SKM-1 treated with dmso at 0.1 percent for 144 hours (cell line): ENCODE results near the gene TECPR2.
A peak's percentile ranks its signal among the peaks of the same experiment; 100 is the strongest.
"Not testable (repeated sequence)": the region's sequence is repeated elsewhere in the genome, so short reads cannot be mapped to it uniquely, and the experiment has no call there.

Source experiments
- DNase-seq: peaks from one replicate; lab custom pipeline; 2025; ENCODE audit not compliant: unreplicated experiment; lab: John Stamatoyannopoulos, UW

The TECPR2 gene

GRCh38 chr14:102333795-102334705 lies 28.7 kb upstream of the TECPR2 start:
- DNase-seq = no peak

- DNase-seq = no peak
Observed at GRCh38 chr14:102335163-102335562, 27.6 kb upstream of the TECPR2 start.

- DNase-seq = no peak
Observed at GRCh38 chr14:102338724-102339123, 24.0 kb upstream of the TECPR2 start.

GRCh38 chr14:102341566-102341965 lies 21.2 kb upstream of the TECPR2 start:
- no peak for DNase-seq

- no peak for DNase-seq
Observed at GRCh38 chr14:102342238-102342637, 20.5 kb upstream of the TECPR2 start.

- DNase-seq = no peak
Observed at GRCh38 chr14:102344084-102344483, 18.7 kb upstream of the TECPR2 start.

GRCh38 chr14:102344485-102344884 lies 18.3 kb upstream of the TECPR2 start:
- no peak for DNase-seq

GRCh38 chr14:102345232-102345631 lies 17.5 kb upstream of the TECPR2 start:
- DNase-seq = no peak

- no peak for DNase-seq
Observed at GRCh38 chr14:102346645-102347044, 16.1 kb upstream of the TECPR2 start.

- DNase-seq = no peak
Observed at GRCh38 chr14:102348376-102348775, 14.4 kb upstream of the TECPR2 start.

- no peak for DNase-seq
Observed at GRCh38 chr14:102351023-102351422, 11.7 kb upstream of the TECPR2 start.

GRCh38 chr14:102351593-102351992 lies 11.1 kb upstream of the TECPR2 start:
- not testable (repeated sequence) for DNase-seq

- no peak for DNase-seq
Observed at GRCh38 chr14:102352213-102352612, 10.5 kb upstream of the TECPR2 start.

GRCh38 chr14:102353126-102353619 lies 9.6 kb upstream of the TECPR2 start:
- no peak for DNase-seq

GRCh38 chr14:102356280-102356679 lies 6.5 kb upstream of the TECPR2 start:
- DNase-seq = no peak

- DNase-seq = no peak
Observed at GRCh38 chr14:102359341-102359740, 3.4 kb upstream of the TECPR2 start.

- no peak for DNase-seq
Observed at GRCh38 chr14:102360388-102360787, 2.4 kb upstream of the TECPR2 start.

GRCh38 chr14:102362084-102362483 lies 657 bp upstream of the TECPR2 start:
- no peak for DNase-seq

- no peak for DNase-seq
Observed at GRCh38 chr14:102363182-102363943, 622 bp downstream of the TECPR2 start.

- peak; percentile 75 for DNase-seq
Observed at GRCh38 chr14:102370305-102370809, 7.6 kb downstream of the TECPR2 start.

GRCh38 chr14:102371361-102371760 lies 8.6 kb downstream of the TECPR2 start:
- no peak for DNase-seq

- no peak for DNase-seq
Observed at GRCh38 chr14:102373110-102373509, 10.4 kb downstream of the TECPR2 start.
